GM10248 (cell line): ENCODE measurements around the gene FMN2.

Experiments
- CTCF ChIA-PET: fragments of 300-600 bp; sonication (Branson Sonifier 250); formaldehyde crosslinking; extraction: SDS; loops from one replicate; lab custom pipeline; 2021; ENCODE audit warnings: antibody characterized with exemption; lab: Yijun Ruan, JAX
- POLR2A ChIA-PET: fragments of 350-650 bp; sonication (Branson Sonifier 250); formaldehyde crosslinking; extraction: SDS; loops from one replicate; lab custom pipeline; 2020; ENCODE audit warnings: antibody characterized with exemption; lab: Yijun Ruan, JAX
- DNase-seq: peaks from one replicate; pipeline ENCODE4 v3.0.0; 2012; ENCODE audit errors: extremely low spot score
- CTCF ChIP-seq: IDR thresholded peaks from 2 replicates; pipeline ENCODE4 v1.5.1; 2012; ENCODE audit warnings: mild to moderate bottlenecking, low read depth; ENCODE audit errors: extremely low read depth, missing control alignments, control extremely low read depth

FMN2 gene

GRCh38 chr1:240084749-240085148 is 6.9 kb upstream of the FMN2 start:
- ChIA-PET POLR2A (no interaction called here), CTCF (interaction anchor here (1.1 kb wide), 1 partner anchor 13 kb away, joined by 3 read pairs; no protein-coding TSS in a partner anchor)
- no peak for TF ChIP-seq CTCF
- DNase-seq = no peak

- ChIA-PET POLR2A (no interaction called here), CTCF (no interaction called here)
- TF ChIP-seq CTCF = no peak
- DNase-seq = no peak
Measured at GRCh38 chr1:240086726-240087125, 5.0 kb upstream of the FMN2 start.

- DNase-seq = no peak
- POLR2A ChIA-PET = no interaction called here
- CTCF ChIA-PET = no interaction called here
- no peak for TF ChIP-seq CTCF
Measured at GRCh38 chr1:240090014-240090413, 1.7 kb upstream of the FMN2 start.

GRCh38 chr1:240090957-240091600 is 604 bp upstream of the FMN2 start:
- ChIA-PET POLR2A (no interaction called here), CTCF (interaction anchor here (0.7 kb wide), 1 partner anchor 9 kb away, joined by 3 read pairs; no protein-coding TSS in a partner anchor)
- no peak for TF ChIP-seq CTCF
- no peak for DNase-seq

GRCh38 chr1:240092301-240093119 is 827 bp downstream of the FMN2 start:
- no peak for DNase-seq
- CTCF ChIA-PET = no interaction called here

More at GRCh38 chr1:240092301-240093119, 827 bp downstream of the FMN2 start:
- TF ChIP-seq CTCF = no peak
- POLR2A ChIA-PET = no interaction called here
